Frontal cortex (tissue), 4 donors: ENCODE data around the gene TRIM15. TPM values are rescaled to one million over a fixed set of nuclear protein-coding genes. Genes with fewer than 3 reads are reported as not detected.
A peak's percentile ranks its signal among the peaks of the same experiment; 100 is the strongest.
"Not testable (repeated sequence)": the region's sequence is repeated elsewhere in the genome, so short reads cannot be mapped to it uniquely, and the experiment has no call there.

Experiments used
- DNase-seq, 2 donors: peaks; one replicate each; pipeline ENCODE4 v3.0.0; 2012; ENCODE audit warnings: low spot score in 2 of 2
- FAIRE-seq: peaks from 2 replicates; lab custom pipeline; 2012; peaks lifted over from hg19 to GRCh38; lab: Jason Lieb, UNC
- total RNA-seq: library from RNA; depleted of rRNA; stranded (reverse); fragments of >200 nt; gene quantifications from one replicate; pipeline ENCODE4 v1.2.3, GENCODE V29; 2014
- donor health status: control.
- donor health status: control.
- donor health status: control.

The TRIM15 gene
- total RNA-seq, 1 donor from 2014 or later = not detected

DNA sequence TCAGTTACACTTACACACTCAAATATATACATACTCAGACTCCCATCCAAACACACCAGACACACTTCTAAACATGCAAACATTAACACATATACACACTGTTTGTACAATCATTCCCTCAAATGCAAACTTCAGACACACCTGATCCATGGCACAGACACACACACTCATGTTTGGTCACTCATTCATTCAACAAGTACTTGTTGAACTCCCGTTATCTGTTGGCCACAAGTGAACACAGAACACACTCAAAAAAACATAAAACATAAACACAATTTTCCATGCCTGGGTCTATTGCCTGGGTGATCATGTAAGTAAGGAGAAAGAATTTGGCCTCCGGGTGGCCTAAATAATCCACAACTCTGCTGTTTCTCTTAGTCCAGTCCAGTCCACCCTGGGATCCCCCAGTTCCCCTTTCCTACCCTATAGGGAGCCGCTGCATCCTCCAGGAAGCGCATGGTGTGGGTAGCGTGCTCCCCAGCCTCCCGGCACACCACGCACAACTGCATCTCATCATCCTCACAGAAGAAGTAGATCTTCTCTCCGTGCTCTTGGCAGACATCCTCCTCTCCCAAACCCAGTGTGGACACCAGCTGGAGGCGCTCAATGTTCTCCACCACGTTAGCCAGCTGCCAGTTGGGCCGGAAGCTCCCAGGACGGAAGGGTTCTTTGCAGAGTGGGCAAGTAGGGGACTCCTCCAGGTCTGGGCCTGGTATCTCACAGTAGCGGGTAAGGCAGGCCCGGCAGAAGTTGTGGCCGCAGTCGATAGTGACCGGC, 3.1 kb upstream of the TRIM15 start:
- no peak for FAIRE-seq
- DNase-seq = no peak

DNA sequence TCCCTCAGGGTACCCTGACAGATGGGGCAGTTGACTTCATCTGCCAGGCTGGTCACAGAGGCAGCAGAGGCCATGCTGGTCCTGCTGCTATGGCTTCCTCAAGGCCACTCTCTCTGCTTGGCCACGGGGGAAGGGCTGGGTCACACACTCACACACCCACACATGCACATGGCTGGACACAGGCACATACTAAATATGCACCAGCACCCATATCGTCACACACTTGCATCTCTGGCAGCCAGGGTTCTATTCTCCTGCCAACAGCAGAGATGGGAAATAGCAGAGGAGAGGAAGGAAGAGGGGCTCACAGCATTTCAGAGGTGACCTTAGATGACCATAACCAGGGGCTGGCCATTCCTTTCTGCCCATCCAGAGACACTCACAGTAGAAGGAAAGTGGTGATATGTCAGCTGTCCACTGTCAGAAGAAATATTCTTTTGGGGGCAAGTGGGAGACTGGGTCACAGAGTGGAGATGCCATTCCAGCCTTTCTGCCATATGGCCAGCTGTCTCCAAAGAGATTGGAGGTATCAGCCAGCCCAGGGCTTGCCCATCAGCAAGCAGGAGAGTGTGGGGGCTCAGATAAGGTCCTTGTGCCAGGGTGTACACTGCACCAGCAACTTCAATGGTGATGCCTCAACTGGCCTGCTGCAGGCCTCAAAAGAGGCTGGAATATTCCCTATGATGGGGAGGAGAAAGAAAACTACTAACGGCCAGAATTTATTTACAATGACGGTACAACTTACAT, 2.4 kb upstream of the TRIM15 start, which contains the start of gene TRIM10:
TRIM10 (minus strand) TSS at position 427 of the 747 bp plus-strand sequence; CDS start at position 74, 353 bp downstream.
- FAIRE-seq (no peak), DNase-seq (no peak)

DNA sequence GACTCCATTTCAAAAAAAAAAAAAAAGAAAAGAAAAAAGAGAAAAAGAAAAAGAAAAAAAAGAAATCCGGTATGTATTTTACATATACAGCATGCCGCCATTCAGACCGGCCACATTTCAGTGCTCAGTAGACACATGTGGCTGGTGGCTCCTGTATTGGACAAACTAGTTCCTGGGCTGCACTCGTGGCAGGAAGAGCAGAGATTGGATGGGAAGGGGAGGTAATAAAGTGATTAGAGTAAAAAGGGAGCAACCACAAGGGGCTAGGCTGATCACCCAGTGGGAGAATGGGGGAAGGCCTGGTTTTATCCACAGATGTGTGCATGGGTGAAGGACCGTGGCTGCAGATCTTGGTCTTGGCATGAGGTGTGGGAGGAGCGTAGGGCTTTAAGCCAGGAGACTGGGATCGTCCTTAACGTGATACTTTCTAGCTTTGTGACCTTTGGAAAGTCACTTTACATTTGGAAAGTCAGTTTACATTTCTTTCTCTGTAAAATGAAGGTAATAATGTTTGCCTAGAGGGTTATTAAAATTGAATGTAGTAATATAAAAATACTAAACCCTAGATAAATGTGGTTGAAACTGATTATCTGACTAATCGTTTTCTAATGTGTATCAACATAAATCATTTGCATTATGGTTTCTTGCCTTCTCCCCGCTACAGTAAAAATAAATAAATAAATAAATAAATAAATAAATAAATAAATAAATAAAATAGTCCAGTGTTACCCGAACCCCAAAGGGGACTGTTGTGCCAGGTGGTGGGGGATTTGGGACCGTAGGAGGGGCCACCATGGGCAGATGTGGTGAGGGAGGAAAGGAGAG, 869 bp upstream of the TRIM15 start:
- DNase-seq = no peak
- FAIRE-seq = no peak

DNA sequence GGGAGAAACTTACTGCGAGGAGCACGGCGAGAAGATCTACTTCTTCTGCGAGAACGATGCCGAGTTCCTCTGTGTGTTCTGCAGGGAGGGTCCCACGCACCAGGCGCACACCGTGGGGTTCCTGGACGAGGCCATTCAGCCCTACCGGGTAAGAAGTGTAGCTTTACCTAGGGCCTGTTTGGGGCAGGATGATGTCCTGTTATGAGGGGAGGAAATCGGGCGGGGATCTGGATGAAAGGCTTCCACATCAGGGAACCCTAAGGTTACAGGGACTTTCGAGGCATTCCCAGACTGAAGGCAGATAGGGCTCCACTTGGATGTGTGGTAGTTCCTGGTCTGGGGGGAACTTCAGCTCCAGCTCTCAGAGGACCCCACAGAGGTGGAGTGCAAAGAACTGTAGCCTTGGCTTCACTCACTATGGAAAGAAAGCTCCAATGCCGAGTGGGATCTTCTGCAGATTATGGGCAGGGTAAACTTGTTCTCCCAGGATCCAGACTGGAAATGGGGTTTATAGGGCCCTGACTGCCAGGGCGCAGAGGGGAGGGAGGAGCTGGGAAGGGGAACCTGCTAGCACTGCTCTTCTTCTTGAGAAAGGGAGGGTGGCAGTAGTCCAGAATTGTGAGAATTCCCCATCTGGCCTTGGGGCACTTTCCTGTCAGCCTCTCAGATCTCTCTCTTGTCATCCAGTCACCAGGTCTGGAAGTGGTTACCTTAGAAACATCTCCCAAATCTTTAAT, 740 bp downstream of the TRIM15 start:
- DNase-seq (no peak), FAIRE-seq (no peak)

DNA sequence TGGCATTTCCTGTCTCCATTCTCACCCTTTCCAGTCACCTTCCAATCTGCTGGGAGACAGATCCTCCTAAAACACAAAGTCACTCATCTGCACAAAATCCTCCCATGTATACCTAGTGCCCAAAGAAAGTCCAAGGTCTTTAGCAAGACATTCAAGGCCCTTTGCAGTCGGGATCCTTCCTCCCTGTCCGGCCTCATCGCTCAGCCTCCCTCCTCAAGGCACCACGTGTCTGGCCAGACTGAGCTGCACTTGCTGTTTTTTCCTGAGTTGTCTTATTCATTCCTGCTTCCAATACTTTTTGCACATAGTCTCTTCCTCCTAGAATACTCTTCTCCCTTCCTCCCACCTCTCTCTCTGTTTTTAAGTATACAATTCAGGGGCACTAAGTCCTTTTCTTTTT, 1.4 kb downstream of the TRIM15 start:
- no peak for DNase-seq
- FAIRE-seq = no peak

DNA sequence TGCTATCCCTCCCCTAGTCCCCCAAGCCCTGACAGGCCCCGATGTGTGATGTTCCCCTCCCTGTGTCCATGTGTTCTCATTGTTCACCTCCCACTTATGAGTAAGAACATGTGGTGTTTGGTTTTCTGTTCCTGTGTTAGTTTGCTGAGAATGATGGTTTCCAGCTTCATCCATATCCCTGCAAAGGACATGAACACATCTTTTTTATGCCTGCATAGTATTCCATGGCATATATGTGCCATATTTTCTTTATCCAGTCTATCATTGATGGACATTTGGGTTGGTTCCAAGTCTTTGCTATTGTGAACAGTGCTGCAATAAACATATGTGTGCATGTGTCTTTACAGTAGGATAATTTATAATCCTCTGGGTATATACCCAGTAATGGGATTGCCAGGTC, 1.9 kb downstream of the TRIM15 start:
- DNase-seq, FAIRE-seq: not testable (repeated sequence)

DNA sequence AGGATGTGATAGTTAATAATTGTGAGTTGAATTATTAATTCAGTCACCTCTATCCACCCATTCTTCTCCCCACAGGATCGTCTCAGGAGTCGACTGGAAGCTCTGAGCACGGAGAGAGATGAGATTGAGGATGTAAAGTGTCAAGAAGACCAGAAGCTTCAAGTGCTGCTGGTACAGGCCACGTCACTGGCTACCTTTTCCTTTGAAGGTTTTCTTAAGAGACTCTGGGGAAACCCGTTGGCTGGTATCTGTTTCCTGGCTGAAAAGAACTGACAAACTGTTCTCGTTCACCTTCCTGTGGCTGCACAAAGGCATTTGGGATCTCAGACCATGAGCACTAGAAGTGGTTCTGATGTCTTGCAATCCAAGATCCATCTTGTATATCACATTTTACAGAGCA, 3.8 kb downstream of the TRIM15 start:
- DNase-seq (no peak), FAIRE-seq (no peak)

DNA sequence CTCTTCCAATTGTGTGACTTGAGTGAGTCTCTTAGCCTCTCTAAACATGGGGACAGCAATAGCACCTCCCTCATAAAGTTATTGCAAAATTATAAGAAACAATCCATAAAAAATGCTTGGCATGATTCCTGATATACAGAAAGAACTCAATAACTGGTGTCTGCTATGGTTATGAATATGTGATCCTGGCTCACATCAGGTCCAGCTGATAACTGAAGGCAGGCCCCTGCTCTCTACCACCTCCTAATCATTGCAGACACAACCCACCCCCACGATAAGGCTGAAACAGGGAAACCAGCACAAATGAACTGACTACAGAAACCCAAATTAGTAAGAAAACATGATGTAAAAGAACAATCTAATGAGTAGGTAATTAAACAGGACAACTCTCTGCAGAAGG, 5.4 kb downstream of the TRIM15 start:
- no peak for FAIRE-seq
- no peak for DNase-seq

DNA sequence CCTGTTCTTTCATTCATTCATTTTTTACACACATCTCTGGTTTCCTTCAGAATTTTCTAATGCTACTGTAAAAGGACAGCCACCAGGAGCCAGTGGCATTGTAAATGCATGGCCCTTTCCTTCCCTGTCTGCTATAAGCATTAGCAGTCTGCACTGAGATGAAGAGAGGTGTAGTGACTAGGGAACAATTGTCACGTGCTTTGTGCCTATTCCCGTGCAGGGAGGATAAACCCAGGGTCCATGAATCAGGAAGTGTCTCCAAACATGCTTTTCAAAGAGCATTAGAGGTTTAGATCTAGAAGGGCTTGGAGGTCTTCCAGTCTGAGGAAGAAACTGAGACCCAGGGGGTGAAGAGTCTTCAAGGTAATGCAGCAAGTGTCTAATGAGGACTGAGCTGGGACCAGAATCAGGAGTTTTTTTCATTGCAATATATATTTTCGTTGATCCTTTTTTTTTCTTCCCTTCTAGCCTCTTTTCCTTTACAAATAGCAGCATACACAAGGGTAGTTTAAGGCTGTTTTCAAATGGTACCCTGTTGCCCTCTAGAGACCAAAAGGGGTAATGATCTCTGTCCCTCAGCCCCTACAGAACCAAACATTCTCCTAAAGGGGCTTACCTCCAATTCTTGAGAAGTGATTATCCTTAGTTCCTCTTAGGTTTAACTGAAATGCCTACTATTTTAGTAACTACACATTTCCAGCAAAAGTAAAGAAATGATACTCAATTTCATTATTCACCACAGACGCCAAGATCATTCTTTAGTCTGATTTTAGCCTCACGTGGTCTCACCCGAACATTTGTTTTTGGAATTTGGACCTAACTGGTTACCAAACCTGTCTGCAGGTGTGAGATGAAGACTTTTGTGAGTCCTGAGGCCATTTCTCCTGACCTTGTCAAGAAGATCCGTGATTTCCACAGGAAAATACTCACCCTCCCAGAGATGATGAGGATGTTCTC, 6.6 kb downstream of the TRIM15 start:
- FAIRE-seq = no peak

DNA sequence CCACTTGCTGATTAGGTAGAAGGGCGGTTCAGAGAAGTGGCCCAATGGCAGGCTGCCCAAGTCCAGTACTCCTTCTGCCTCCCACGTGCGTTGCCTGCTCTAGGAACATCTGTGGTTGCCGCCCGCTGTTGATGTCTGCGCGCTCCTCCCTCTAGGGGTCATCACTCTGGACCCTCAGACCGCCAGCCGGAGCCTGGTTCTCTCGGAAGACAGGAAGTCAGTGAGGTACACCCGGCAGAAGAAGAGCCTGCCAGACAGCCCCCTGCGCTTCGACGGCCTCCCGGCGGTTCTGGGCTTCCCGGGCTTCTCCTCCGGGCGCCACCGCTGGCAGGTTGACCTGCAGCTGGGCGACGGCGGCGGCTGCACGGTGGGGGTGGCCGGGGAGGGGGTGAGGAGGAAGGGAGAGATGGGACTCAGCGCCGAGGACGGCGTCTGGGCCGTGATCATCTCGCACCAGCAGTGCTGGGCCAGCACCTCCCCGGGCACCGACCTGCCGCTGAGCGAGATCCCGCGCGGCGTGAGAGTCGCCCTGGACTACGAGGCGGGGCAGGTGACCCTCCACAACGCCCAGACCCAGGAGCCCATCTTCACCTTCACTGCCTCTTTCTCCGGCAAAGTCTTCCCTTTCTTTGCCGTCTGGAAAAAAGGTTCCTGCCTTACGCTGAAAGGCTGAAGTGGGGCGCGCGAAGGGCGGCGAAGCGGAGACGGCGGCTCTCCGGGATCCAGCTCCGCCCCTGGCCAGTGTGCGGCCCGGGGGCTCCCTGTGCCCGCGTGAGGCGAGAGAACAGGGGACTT, 8.5 kb downstream of the TRIM15 start:
- no peak for FAIRE-seq

More for the DNA sequence above, 6.6 kb downstream of the TRIM15 start:
- DNase-seq = peak; percentile 38 to 40

DNA sequence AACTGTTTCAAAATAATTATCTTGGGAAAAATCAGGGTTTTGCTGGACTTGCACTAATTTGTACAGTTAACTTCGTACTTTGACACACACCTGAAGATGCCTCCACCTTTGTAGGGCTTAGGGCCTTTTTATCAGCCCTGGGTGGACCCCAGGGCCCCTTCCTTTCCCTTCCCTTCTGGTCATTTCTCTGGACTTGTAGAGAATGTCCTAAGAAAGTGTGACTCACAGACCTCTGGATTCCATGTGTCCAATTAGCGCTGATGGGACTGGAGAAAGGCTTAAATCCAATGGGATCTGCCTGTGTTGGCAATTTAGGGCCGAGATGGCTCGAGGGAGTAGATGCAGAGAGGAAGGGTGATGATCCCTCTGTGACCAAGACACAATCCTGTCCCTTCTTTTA, 9.3 kb downstream of the TRIM15 start:
- FAIRE-seq (no peak), DNase-seq (no peak)

More for the DNA sequence above, 8.5 kb downstream of the TRIM15 start:
- no peak for DNase-seq

DNA sequence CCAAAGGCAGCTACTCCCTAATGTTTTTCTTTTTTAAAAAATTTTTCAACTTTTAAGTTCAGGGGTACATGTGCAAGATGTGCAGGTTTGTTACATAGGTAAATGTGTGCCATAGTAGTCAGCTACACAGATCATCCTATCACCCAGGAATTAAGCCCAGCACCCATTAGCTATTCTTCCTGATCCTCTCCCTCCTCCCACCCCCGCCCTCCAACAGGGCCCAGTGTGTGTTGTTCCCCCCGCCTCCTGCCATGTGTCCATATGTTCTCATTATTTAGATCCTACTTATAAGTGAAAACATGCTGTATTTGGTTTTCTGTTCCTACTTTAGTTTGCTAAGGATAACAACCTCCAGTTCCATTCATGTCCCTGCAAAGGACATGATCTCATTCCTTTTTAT, 12.4 kb downstream of the TRIM15 start:
- FAIRE-seq (no peak), DNase-seq (no peak)

DNA sequence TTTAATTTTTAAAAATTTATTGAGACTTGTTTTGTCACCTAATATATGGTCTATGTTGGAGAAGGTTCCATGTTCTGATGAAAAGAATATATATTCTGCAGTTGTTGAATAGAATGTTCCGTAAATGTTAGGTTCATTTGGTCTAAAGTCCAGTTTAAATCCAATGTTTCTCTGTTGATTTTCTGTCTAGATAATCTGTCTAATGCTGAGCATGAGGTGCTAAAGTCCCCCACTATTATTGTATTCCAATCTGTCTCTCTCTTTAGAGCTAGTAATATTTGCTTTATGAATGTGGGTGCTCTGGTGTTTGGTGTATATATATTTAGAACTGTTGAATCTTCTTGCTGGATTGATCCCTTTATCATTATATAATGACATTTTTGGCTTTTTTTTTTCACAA, 15.5 kb downstream of the TRIM15 start:
- FAIRE-seq (no peak), DNase-seq (no peak)

DNA sequence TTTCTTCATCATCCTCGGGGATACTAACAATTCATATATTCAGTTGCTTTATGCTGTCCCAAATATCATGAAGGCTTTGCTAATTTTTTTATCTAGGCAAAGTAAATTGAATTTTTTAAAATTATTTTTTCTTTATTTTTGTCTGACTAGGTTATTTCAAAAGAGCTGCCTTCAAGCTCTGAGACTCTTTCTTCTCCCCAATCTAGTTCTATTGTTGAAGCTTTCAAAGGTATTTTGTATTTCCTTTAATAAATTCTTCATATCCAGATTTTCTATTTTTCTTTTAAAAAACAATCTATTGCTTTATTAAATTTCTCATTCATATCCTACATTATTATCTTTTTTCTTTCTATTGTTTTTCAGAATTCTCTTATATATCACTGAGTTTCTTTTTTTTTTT, 16.8 kb downstream of the TRIM15 start:
- no peak for FAIRE-seq
- DNase-seq = no peak

DNA sequence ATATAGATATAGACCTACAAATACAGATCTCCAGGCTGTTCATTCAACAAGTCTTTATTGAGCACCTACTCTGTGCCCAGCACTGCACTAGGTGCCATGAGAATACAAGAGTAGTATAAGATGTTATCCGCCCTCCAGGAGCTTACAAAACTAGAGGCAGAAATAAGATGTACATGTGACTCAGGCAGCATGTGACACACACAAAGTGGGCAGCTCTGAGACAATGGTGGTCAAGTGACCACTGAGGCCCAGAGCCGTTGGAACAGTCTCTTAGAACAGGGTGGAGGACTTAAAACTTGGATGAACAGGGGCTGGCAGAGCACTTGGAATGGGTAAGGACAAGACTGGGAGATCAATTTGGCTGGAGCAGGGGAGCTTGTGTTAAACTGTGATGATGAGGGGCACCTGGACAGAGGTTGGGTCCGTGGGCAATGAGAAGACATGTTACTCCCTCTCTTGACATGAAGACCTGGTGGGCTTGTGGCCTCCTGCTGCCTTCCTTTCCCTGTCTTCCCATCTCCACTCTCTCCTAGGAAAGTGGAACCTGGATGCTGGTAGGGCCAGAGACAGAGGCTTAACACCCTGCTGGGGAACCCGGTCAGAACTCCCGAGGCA, 21.2 kb downstream of the TRIM15 start:
- FAIRE-seq = no peak
- no peak for DNase-seq

DNA sequence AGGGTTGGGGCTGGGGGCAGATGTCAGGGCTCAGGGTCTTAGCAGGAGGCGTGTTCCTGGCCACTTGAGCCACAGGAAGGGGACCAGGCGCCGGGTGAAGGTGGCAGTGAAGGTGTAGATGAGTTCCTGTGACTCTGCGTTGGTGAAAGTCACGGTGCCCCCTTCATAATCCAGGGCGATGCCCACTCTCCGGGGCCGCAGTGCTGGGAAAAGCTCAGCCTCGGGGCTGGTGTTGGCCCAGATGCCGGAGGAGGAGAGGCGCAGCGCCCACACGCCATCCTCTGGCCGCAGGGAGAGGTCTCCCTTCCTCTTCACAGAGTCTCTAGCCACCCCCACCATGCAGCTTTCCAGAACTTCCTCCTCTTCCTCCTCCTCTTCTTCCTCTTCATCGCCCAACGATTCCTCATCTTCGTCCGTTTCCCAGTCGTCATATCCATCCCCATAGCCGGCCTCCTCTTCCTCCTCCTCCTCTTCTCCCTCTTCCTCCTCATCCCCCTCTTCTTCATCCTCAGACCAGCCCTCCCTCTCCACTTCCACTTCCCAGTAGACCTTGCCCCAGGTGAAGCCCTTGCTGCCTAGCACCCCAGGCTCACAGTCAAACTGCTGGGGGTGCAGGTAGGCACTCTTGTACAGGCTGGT, 22.6 kb downstream of the TRIM15 start:
- DNase-seq (no peak), FAIRE-seq (no peak)

DNA sequence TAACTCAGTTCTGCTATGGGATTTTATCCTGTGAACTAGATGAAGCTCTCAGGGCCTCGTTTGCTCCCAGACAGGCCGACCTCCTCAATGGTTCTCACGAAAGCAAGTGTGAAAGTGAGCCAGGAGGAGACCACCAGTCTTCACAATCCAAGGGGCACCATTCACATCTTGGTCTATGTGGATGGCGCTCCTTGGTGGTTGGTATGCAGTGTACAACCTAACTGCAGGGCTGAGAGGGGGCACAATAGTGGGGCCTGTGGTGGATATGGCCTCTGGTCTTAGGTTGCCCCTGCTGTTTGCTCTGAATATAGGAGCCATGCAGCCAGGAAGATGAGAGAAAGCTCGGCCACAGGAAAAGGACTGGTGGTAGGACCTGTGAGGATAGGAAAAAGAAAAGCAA, 25.2 kb downstream of the TRIM15 start:
- FAIRE-seq (no peak), DNase-seq (no peak)
